T-helper 2 cell treated with Interferon-gamma antibody and Interleukin-4, amounts not matched to agents 5 μg/mL and 100 μg/mL, for 36 hours (primary cell): ENCODE data around the gene KCNIP4.

ENCODE experiments used
- DNase-seq: peaks from one replicate; pipeline ENCODE4 v3.0.0; 2021; ENCODE audit warnings: low spot score
- H3K27ac Mint-ChIP-seq: one replicate; pipeline ENCODE4 v1.8.0; 2021; ENCODE audit warnings: mild to moderate bottlenecking, mixed read lengths
- H3K27me3 Mint-ChIP-seq: one replicate; pipeline ENCODE4 v1.8.0; 2021; ENCODE audit warnings: low read depth, mixed read lengths
- H3K36me3 Mint-ChIP-seq: one replicate; pipeline ENCODE4 v1.8.0; 2021; ENCODE audit warnings: low read depth, mixed read lengths
- H3K4me1 Mint-ChIP-seq: one replicate; pipeline ENCODE4 v1.8.0; 2021; ENCODE audit warnings: low read depth, mixed read lengths
- H3K4me3 Mint-ChIP-seq: one replicate; pipeline ENCODE4 v1.8.0; 2022; ENCODE audit warnings: mild to moderate bottlenecking, moderate library complexity, mixed read lengths
- H3K9me3 Mint-ChIP-seq: one replicate; pipeline ENCODE4 v1.8.0; 2021; ENCODE audit warnings: mixed read lengths

The KCNIP4 gene

DNA sequence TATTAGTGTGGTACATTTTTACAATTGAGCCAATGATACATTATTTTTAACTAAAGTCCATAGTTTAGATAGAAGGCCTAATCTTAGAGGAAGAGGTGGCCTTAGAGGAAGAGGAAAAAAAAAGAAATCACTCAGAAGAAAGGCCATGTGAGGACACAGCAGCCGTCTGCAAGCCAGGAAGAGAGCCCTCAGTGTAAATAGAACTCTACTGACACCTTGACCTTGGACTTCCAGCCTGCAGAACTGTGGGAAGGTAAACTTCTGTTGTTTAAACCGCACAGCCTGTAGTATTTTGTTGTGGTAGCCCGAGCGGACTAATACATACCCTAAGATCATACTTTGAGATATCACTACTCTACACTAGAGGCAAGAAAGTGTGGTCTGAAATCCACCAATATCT lies 5.1 kb upstream of the KCNIP4 start:
- H3K4me3 Mint-ChIP-seq: no peak overlapping the region
- peaks cover 14% of the 10 kb centered on the region for H3K27me3 Mint-ChIP-seq
- H3K4me1 Mint-ChIP-seq: no peaks in the 10 kb centered on the region
- no peaks in the 10 kb centered on the region for H3K9me3 Mint-ChIP-seq
- no peak for DNase-seq
- no peaks in the 10 kb centered on the region for H3K36me3 Mint-ChIP-seq
- no peak overlapping the region for H3K27ac Mint-ChIP-seq

DNA sequence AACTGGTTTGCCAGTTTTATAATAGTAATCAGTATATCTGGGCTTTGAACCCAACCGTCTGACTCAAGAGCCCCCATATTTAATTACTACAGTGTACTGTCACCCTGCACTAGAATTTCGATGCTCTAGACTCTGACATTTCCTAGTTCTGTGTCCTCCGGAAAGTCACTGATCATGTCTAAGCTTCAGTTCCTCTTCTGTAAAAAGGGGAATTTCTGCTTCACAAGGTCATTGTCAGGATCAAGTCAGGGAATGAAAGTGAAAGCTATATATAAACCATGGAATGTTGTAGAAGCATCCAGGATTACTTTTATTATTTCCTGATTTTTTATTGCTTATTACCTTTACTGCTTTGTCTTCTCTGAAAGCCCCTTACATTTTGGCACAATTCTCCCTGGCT lies 4.0 kb upstream of the KCNIP4 start:
- Mint-ChIP-seq H3K9me3 (no peaks in the 10 kb centered on the region), H3K4me3 (no peak overlapping the region), H3K36me3 (no peaks in the 10 kb centered on the region), H3K27ac (no peak overlapping the region), H3K4me1 (no peaks in the 10 kb centered on the region), H3K27me3 (peaks cover 23% of the 10 kb centered on the region)
- no peak for DNase-seq

DNA sequence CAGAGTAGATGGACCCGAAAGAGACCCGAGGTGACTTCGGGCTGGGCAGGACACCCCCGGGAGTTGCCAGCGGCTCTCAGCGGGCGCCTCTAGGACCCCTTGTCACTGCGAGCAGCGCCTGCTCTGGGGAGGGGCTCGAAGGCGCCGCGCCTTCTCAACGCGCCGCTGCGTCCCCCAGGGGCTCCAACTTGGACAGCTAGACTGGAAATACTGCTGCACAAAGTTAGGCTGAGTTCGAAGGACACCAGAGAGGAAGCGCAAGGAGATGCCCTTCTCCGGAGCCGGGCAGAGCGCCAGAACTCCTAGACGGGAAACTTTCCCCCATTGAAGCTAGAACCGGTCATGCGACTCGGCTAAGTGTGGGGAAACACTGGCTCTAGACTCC lies 493 bp upstream of the KCNIP4 start:
- no peaks in the 10 kb centered on the region for H3K4me1 Mint-ChIP-seq
- H3K9me3 Mint-ChIP-seq: no peaks in the 10 kb centered on the region
- peaks cover 29% of the 10 kb centered on the region for H3K27me3 Mint-ChIP-seq
- no peak overlapping the region for H3K4me3 Mint-ChIP-seq
- no peak overlapping the region for H3K27ac Mint-ChIP-seq
- no peaks in the 10 kb centered on the region for H3K36me3 Mint-ChIP-seq
- DNase-seq: no peak

DNA sequence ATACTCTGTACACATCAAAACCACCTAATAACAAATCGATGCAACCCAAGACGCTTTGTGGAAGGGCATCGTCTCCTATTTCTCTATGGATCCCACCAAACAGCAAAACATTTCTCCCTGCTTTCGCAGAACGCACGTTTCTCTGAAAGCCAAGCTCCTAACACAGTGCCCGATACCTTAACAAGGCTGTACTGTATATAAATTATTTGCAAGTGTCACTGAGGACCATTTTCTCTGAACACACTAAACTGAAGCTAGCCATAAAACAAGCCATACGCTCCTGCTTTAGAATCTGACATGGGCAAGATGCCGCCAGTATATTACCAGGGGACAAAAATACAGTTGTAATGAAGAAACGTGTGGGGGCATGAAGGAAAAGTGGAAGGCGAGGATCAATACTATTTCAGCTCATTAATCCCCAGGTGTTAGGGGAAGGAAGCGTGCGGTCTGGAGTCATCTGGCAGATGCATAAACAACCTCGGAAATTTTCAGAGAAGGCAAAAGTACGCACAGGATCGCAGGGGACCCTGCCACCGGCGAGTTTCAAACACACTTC lies 703 bp downstream of the KCNIP4 start:
- DNase-seq: no peak
- H3K27me3 Mint-ChIP-seq: peaks cover 29% of the 10 kb centered on the region
- no peaks in the 10 kb centered on the region for H3K4me1 Mint-ChIP-seq
- H3K27ac Mint-ChIP-seq: no peak overlapping the region
- no peaks in the 10 kb centered on the region for H3K9me3 Mint-ChIP-seq
- no peaks in the 10 kb centered on the region for H3K36me3 Mint-ChIP-seq
- H3K4me3 Mint-ChIP-seq: no peak overlapping the region

GRCh38 chr4:21946858-21947257 lies 1.7 kb downstream of the KCNIP4 start:
- Mint-ChIP-seq H3K4me3 (no peak overlapping the region), H3K4me1 (no peaks in the 10 kb centered on the region), H3K27ac (no peak overlapping the region), H3K9me3 (no peaks in the 10 kb centered on the region), H3K36me3 (no peaks in the 10 kb centered on the region), H3K27me3 (peaks cover 29% of the 10 kb centered on the region)
- DNase-seq: no peak

GRCh38 chr4:21921526-21922180 lies 26.9 kb downstream of the KCNIP4 start:
- Mint-ChIP-seq H3K4me3 (no peak overlapping the region), H3K4me1 (no peaks in the 10 kb centered on the region), H3K36me3 (no peaks in the 10 kb centered on the region), H3K27me3 (no peaks in the 10 kb centered on the region), H3K9me3 (no peaks in the 10 kb centered on the region), H3K27ac (no peak overlapping the region)
- no peak for DNase-seq

DNA sequence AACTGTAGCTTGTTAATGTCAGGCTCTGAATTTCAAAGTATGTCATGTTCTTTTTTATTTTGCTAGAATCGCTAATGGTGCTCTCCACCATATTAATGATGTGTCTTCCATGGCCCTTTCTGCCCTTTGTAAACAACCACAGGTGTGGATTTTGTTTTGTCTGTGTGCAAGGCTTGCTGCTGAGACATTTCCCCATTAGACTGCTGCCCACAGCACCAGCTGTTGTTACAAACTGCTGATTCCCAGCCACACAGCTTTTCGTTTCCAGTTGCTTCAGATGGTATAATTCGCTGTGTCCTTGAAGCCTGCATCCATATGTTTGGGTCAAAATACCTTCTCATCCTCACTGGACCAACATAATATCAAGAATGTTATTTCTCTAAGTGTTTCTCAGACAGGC lies 32.8 kb downstream of the KCNIP4 start:
- no peaks in the 10 kb centered on the region for H3K9me3 Mint-ChIP-seq
- no peak overlapping the region for H3K27ac Mint-ChIP-seq
- no peaks in the 10 kb centered on the region for H3K4me1 Mint-ChIP-seq
- no peaks in the 10 kb centered on the region for H3K36me3 Mint-ChIP-seq
- no peaks in the 10 kb centered on the region for H3K27me3 Mint-ChIP-seq
- no peak for DNase-seq
- H3K4me3 Mint-ChIP-seq: no peak overlapping the region

- no peaks in the 10 kb centered on the region for H3K36me3 Mint-ChIP-seq
- H3K27ac Mint-ChIP-seq: no peak overlapping the region
- no peaks in the 10 kb centered on the region for H3K4me1 Mint-ChIP-seq
- no peaks in the 10 kb centered on the region for H3K27me3 Mint-ChIP-seq
- H3K9me3 Mint-ChIP-seq: no peaks in the 10 kb centered on the region
- no peak overlapping the region for H3K4me3 Mint-ChIP-seq
- DNase-seq: no peak
Observed at GRCh38 chr4:21901831-21902230, 46.7 kb downstream of the KCNIP4 start.

- H3K4me1 Mint-ChIP-seq: no peaks in the 10 kb centered on the region
- DNase-seq: no peak
- H3K27ac Mint-ChIP-seq: no peak overlapping the region
- no peaks in the 10 kb centered on the region for H3K9me3 Mint-ChIP-seq
- H3K36me3 Mint-ChIP-seq: no peaks in the 10 kb centered on the region
- no peak overlapping the region for H3K4me3 Mint-ChIP-seq
- no peaks in the 10 kb centered on the region for H3K27me3 Mint-ChIP-seq
Observed at GRCh38 chr4:21901281-21901680, 47.3 kb downstream of the KCNIP4 start.

- Mint-ChIP-seq H3K9me3 (no peaks in the 10 kb centered on the region), H3K27me3 (no peaks in the 10 kb centered on the region), H3K36me3 (no peaks in the 10 kb centered on the region), H3K27ac (no peak overlapping the region), H3K4me1 (no peaks in the 10 kb centered on the region), H3K4me3 (no peak overlapping the region)
- no peak for DNase-seq
Observed at GRCh38 chr4:21900211-21900610, 48.4 kb downstream of the KCNIP4 start.

DNA sequence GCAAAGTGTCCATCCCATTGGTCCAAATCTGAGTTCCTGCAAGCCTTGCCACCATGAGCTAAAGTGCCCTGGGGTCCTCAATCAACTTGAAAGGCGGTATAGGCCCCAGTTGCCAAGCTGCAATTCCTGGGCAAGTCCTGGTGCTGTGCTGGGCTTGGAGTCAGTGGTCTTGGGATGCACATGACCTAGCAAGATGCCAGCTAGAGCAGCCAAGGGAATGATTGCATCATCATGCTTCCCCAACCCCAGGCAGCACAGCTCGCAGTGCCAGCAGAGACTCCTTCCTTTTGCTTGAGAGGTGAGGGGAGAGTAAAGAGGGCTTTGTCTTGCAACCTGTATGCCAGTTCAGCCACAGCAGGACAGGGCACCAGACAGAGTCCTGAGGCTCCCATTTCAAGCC lies 50.5 kb downstream of the KCNIP4 start:
- no peaks in the 10 kb centered on the region for H3K4me1 Mint-ChIP-seq
- DNase-seq: no peak
- no peak overlapping the region for H3K27ac Mint-ChIP-seq
- no peak overlapping the region for H3K4me3 Mint-ChIP-seq
- H3K27me3 Mint-ChIP-seq: no peaks in the 10 kb centered on the region
- H3K9me3 Mint-ChIP-seq: no peaks in the 10 kb centered on the region
- H3K36me3 Mint-ChIP-seq: no peaks in the 10 kb centered on the region

- Mint-ChIP-seq H3K4me1 (no peaks in the 10 kb centered on the region), H3K27me3 (no peaks in the 10 kb centered on the region), H3K9me3 (no peaks in the 10 kb centered on the region), H3K4me3 (no peak overlapping the region), H3K27ac (no peak overlapping the region), H3K36me3 (no peaks in the 10 kb centered on the region)
- no peak for DNase-seq
Observed at GRCh38 chr4:21896767-21897166, 51.8 kb downstream of the KCNIP4 start.

DNA sequence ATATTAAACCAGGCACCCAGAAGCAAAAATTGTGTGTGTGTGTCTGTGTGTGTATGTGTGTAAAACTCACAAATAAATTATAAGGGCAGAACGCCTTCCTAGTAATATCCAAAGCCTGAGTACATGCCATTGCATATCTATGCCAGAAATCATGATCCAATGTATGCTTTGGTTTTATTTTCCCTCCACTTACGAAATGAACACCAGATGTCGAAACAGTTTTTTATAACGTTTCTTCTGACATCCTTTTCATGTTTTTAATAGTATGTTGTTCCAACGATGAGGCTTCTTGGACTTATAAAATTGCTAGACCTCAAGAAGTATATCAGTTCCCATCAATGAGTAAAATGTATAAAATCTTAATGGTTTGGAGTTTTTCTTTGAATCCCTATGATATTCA lies 55.4 kb downstream of the KCNIP4 start:
- DNase-seq: no peak
- Mint-ChIP-seq H3K36me3 (no peaks in the 10 kb centered on the region), H3K4me3 (no peak overlapping the region), H3K27me3 (no peaks in the 10 kb centered on the region), H3K27ac (no peak overlapping the region), H3K9me3 (no peaks in the 10 kb centered on the region), H3K4me1 (no peaks in the 10 kb centered on the region)

DNA sequence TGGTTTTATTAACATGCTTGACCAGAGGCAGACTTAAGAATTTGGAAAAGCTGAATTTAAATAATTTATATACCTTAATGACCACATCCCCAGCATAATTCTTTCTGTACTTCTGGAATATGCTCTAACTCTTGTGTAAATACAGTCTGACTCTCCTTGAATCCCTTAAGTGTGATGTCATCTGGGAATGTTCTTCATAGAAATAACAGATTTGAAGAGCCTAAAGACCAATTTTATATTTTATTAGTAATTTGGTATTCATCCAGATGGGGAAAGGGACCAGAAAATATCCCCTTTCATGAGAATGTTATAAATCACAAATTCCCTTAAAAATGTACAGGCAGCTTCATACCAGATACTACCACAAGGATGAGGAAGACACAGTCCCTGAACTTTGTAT lies 58.3 kb downstream of the KCNIP4 start:
- no peaks in the 10 kb centered on the region for H3K36me3 Mint-ChIP-seq
- no peaks in the 10 kb centered on the region for H3K27me3 Mint-ChIP-seq
- H3K4me1 Mint-ChIP-seq: no peaks in the 10 kb centered on the region
- DNase-seq: no peak
- H3K4me3 Mint-ChIP-seq: no peak overlapping the region
- peaks cover 3% of the 10 kb centered on the region for H3K9me3 Mint-ChIP-seq
- no peak overlapping the region for H3K27ac Mint-ChIP-seq
